ENCODE measurements around the gene DOK7. TPM values are rescaled to one million over a fixed set of nuclear protein-coding genes. Genes with fewer than 3 reads are reported as not detected.

Gene DOK7
- total RNA-seq, 2 donors from 2014 or later, result 8.2 to 16.4 TPM

Other genes with a start within 250 kb of the DOK7 start
- gene MSANTD1, start 214.1 kb upstream of the DOK7 start, total RNA-seq, result 1 to 10 TPM; 1.2 to 4.4 TPM
- 10 to 100 TPM; 33.7 to 36.5 TPM for gene RGS12, start 170.3 kb upstream of the DOK7 start, total RNA-seq
- 1 to 10 TPM in 1 of 2 donors, under 1 TPM in 1; 0.27 to 1.9 TPM for gene HGFAC, start 21.3 kb upstream of the DOK7 start, total RNA-seq
- gene LRPAP1, start 69.1 kb downstream of the DOK7 start, total RNA-seq, result 100 to 1,000 TPM; 175 to 270 TPM